Trophoblast cell (in vitro differentiated cells and primary cell): ENCODE data around the gene KCNAB1.

Source experiments
- DNase-seq, 2 donors: peaks; one replicate each; pipeline ENCODE4 v3.0.0-alpha.2; 2016
- H2AFZ ChIP-seq: 2 replicates; pipeline ENCODE4 v1.6.1; 2013; ENCODE audit warnings: low read length, moderate library complexity, mild to moderate bottlenecking; ENCODE audit not compliant: insufficient read depth, poor library complexity
- H2AK5ac ChIP-seq: 2 replicates; pipeline ENCODE4 v1.6.1; 2013; ENCODE audit warnings: mild to moderate bottlenecking, low read length
- H2BK120ac ChIP-seq: 2 replicates; pipeline ENCODE4 v1.6.1; 2013; ENCODE audit warnings: low read length, mild to moderate bottlenecking, moderate library complexity; ENCODE audit not compliant: insufficient read depth, poor library complexity
- H2BK12ac ChIP-seq: 2 replicates; pipeline ENCODE4 v1.6.1; 2013; ENCODE audit warnings: mild to moderate bottlenecking, low read length, moderate library complexity
- H2BK5ac ChIP-seq: 2 replicates; pipeline ENCODE4 v1.6.1; 2013; ENCODE audit warnings: low read length, low read depth, moderate library complexity, mild to moderate bottlenecking; ENCODE audit not compliant: poor library complexity
- H3K14ac ChIP-seq: 2 replicates; pipeline ENCODE4 v1.6.1; 2013; ENCODE audit warnings: mild to moderate bottlenecking, low read length
- H3K18ac ChIP-seq: 2 replicates; pipeline ENCODE4 v1.6.1; 2013; ENCODE audit warnings: mild to moderate bottlenecking, low read length
- H3K23ac ChIP-seq: 2 replicates; pipeline ENCODE4 v1.6.1; 2013; ENCODE audit warnings: low read length
- H3K27ac ChIP-seq: 2 replicates; pipeline ENCODE4 v1.5.1; 2013; ENCODE audit warnings: low read depth, mild to moderate bottlenecking, inconsistent platforms, low read length, moderate library complexity
- H3K27me3 ChIP-seq: 2 replicates; pipeline ENCODE4 v1.6.1; 2013; ENCODE audit warnings: inconsistent platforms, mild to moderate bottlenecking, low read length, moderate library complexity; ENCODE audit not compliant: insufficient read depth
- H3K36me3 ChIP-seq, 2 experiments: 1 replicate in 1 of 2; 2 replicates in 1 of 2; pipeline ENCODE4 v1.6.1; 2013; ENCODE audit warnings: low read length in 2 of 2, mild to moderate bottlenecking in 2 of 2, moderate library complexity in 1 of 2; ENCODE audit not compliant: insufficient read depth in 2 of 2, control insufficient read depth in 1 of 2
- H3K4ac ChIP-seq: 2 replicates; pipeline ENCODE4 v1.6.1; 2013; ENCODE audit warnings: low read depth, mild to moderate bottlenecking, low read length, moderate library complexity
- H3K4me1 ChIP-seq, 2 experiments: 1 replicate in 1 of 2; 2 replicates in 1 of 2; pipeline ENCODE4 v1.6.1; 2013; ENCODE audit warnings: low read length in 2 of 2, mild to moderate bottlenecking in 2 of 2, moderate library complexity in 1 of 2; ENCODE audit not compliant: insufficient read depth in 2 of 2, control insufficient read depth in 1 of 2
- H3K4me2 ChIP-seq: 2 replicates; pipeline ENCODE4 v1.6.1; 2013; ENCODE audit warnings: inconsistent platforms, mild to moderate bottlenecking, low read length, moderate library complexity
- H3K4me3 ChIP-seq: 2 replicates; pipeline ENCODE4 v1.5.1; 2013; ENCODE audit warnings: mild to moderate bottlenecking, low read depth, low read length, inconsistent platforms
- H3K79me1 ChIP-seq: one replicate; pipeline ENCODE4 v1.6.1; 2013; ENCODE audit warnings: low read length
- H3K79me2 ChIP-seq: 2 replicates; pipeline ENCODE4 v1.6.1; 2013; ENCODE audit warnings: low read length, mild to moderate bottlenecking; ENCODE audit not compliant: control insufficient read depth, insufficient read depth, poor library complexity
- H3K9ac ChIP-seq: 2 replicates; pipeline ENCODE4 v1.6.1; 2013; ENCODE audit warnings: mild to moderate bottlenecking, low read length
- H3K9me3 ChIP-seq: 2 replicates; pipeline ENCODE4 v1.6.1; 2013; ENCODE audit warnings: low read depth, mild to moderate bottlenecking, control low read depth, inconsistent platforms, low read length; ENCODE audit not compliant: insufficient read depth
- H4K12ac ChIP-seq: 2 replicates; pipeline ENCODE4 v1.6.1; 2013; ENCODE audit warnings: low read depth, mild to moderate bottlenecking, low read length, moderate library complexity
- H4K8ac ChIP-seq: 2 replicates; pipeline ENCODE4 v1.6.1; 2013; ENCODE audit warnings: low read depth, mild to moderate bottlenecking, low read length, moderate library complexity
- H4K91ac ChIP-seq: one replicate; pipeline ENCODE4 v1.6.1; 2013; ENCODE audit warnings: low read depth, mild to moderate bottlenecking, low read length, moderate library complexity
- WGBS: extraction: QIAGEN DNeasy Blood & Tissue Kit; methylation state at CpG from one replicate; pipeline ENCODE4 v1.1.7; 2013; ENCODE audit warnings: missing lambda C conversion rate; ENCODE audit not compliant: insufficient read length, insufficient coverage; ENCODE audit errors: extremely low coverage; 5-methylcytosine and 5-hydroxymethylcytosine counted together

Gene KCNAB1

DNA sequence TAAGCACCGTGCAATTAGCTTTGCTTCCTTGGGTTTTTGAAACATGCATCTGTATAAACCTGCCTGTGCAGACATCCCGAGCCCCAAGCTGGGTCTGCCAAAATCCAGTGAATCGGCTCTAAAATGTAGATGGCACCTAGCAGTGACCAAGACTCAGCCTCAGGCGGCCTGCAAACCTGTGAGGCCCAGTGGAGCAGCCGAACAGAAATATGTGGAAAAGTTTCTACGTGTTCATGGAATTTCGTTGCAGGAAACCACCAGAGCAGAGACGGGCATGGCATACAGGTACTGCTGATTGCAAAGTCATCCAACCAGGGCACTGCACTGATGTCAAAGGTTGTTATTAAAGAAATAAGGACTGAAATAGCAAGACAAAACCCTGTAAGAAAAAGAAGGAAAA lies 22.8 kb downstream of the KCNAB1 start:
- Histone ChIP-seq H2AK5ac (no peak overlapping the region), H3K4me3 (no peak overlapping the region), H2AFZ (no peak overlapping the region), H3K18ac (no peak overlapping the region), H3K79me1 (no peaks in the 10 kb centered on the region), H3K27me3 (no peaks in the 10 kb centered on the region), H3K27ac (no peak overlapping the region), H3K36me3 (no peaks in the 10 kb centered on the region), H3K9ac (no peak overlapping the region), H2BK120ac (no peak overlapping the region), H3K23ac (no peak overlapping the region), H4K8ac (no peak overlapping the region), H3K4ac (no peak overlapping the region), H3K4me2 (no peak overlapping the region), H2BK5ac (no peak overlapping the region), H3K9me3 (no peaks in the 10 kb centered on the region), H4K91ac (no peak overlapping the region), H4K12ac (no peak overlapping the region), H3K14ac (no peak overlapping the region), H2BK12ac (no peak overlapping the region), H3K79me2 (no peaks in the 10 kb centered on the region), H3K4me1 (no peaks in the 10 kb centered on the region)
- no CpG with 5 or more reads among the region's 8 CpGs for WGBS
- peak; percentile 75 to 78 for DNase-seq

GRCh38 chr3:156144060-156144459 lies 23.7 kb downstream of the KCNAB1 start:
- H3K79me2 ChIP-seq = no peaks in the 10 kb centered on the region
- no peaks in the 10 kb centered on the region for H3K27me3 ChIP-seq
- no peaks in the 10 kb centered on the region for H3K79me1 ChIP-seq
- H2BK12ac ChIP-seq = no peak overlapping the region
- H3K9me3 ChIP-seq = no peaks in the 10 kb centered on the region
- no peaks in the 10 kb centered on the region for H3K36me3 ChIP-seq
- H2BK120ac ChIP-seq = no peak overlapping the region
- H3K4ac ChIP-seq = no peak overlapping the region
- no CpG with 5 or more reads among the region's 2 CpGs for WGBS
- H2AFZ ChIP-seq = no peak overlapping the region
- no peak overlapping the region for H4K12ac ChIP-seq
- no peak overlapping the region for H3K14ac ChIP-seq
- no peak overlapping the region for H3K18ac ChIP-seq
- H3K27ac ChIP-seq = no peak overlapping the region
- no peak overlapping the region for H3K4me2 ChIP-seq
- no peak overlapping the region for H2AK5ac ChIP-seq
- H4K8ac ChIP-seq = no peak overlapping the region
- H4K91ac ChIP-seq = no peak overlapping the region
- no peak overlapping the region for H3K23ac ChIP-seq
- no peak overlapping the region for H2BK5ac ChIP-seq
- DNase-seq = no peak
- no peak overlapping the region for H3K9ac ChIP-seq
- H3K4me3 ChIP-seq = no peak overlapping the region
- H3K4me1 ChIP-seq = no peaks in the 10 kb centered on the region

DNA sequence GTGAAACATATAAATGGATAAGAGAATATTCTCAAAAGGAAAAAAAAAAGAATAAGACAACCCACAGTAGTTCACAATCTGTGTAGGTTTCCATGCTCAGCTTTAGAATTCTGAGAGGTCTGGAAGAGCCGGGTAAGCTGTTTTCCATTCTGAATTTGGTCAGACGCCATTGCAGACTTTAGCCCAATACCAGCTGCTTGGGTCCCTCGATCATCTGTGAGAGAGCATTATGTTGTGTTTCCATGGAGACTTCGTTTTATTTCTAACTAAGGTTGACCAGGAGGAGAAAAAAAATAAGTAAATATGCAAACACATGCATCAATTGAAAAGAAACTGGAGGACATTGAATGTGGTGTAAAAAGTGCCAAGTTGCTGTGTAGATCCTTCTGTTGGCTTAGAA lies 25.5 kb downstream of the KCNAB1 start:
- H2BK120ac ChIP-seq = no peak overlapping the region
- H3K4ac ChIP-seq = no peak overlapping the region
- no peak overlapping the region for H3K18ac ChIP-seq
- H3K4me2 ChIP-seq = no peak overlapping the region
- no peaks in the 10 kb centered on the region for H3K79me1 ChIP-seq
- H2AFZ ChIP-seq = no peak overlapping the region
- no peak overlapping the region for H3K14ac ChIP-seq
- H3K27me3 ChIP-seq = no peaks in the 10 kb centered on the region
- H2BK5ac ChIP-seq = no peak overlapping the region
- H2BK12ac ChIP-seq = no peak overlapping the region
- no peak overlapping the region for H2AK5ac ChIP-seq
- no peak overlapping the region for H4K12ac ChIP-seq
- H3K27ac ChIP-seq = no peak overlapping the region
- H3K4me1 ChIP-seq = no peaks in the 10 kb centered on the region
- H3K36me3 ChIP-seq = no peaks in the 10 kb centered on the region
- H3K23ac ChIP-seq = no peak overlapping the region
- no peak overlapping the region for H3K9ac ChIP-seq
- H4K8ac ChIP-seq = no peak overlapping the region
- DNase-seq = no peak
- no peak overlapping the region for H3K4me3 ChIP-seq
- H3K79me2 ChIP-seq = no peaks in the 10 kb centered on the region
- H4K91ac ChIP-seq = no peak overlapping the region
- no peaks in the 10 kb centered on the region for H3K9me3 ChIP-seq
- no CpG with 5 or more reads among the region's 4 CpGs for WGBS

- DNase-seq = no peak
Measured at GRCh38 chr3:156148345-156148945, 28.1 kb downstream of the KCNAB1 start.

More at GRCh38 chr3:156148345-156148945, 28.1 kb downstream of the KCNAB1 start:
- no peak overlapping the region for H2AK5ac ChIP-seq
- H2AFZ ChIP-seq = no peak overlapping the region
- H3K14ac ChIP-seq = no peak overlapping the region
- H3K9ac ChIP-seq = no peak overlapping the region
- H3K9me3 ChIP-seq = no peaks in the 10 kb centered on the region
- H3K36me3 ChIP-seq = no peaks in the 10 kb centered on the region
- H3K79me2 ChIP-seq = no peaks in the 10 kb centered on the region
- no peak overlapping the region for H3K27ac ChIP-seq
- no peak overlapping the region for H3K4me3 ChIP-seq
- H4K91ac ChIP-seq = no peak overlapping the region
- no peak overlapping the region for H3K18ac ChIP-seq
- no peaks in the 10 kb centered on the region for H3K4me1 ChIP-seq
- no peak overlapping the region for H2BK12ac ChIP-seq
- no peak overlapping the region for H4K8ac ChIP-seq
- H3K79me1 ChIP-seq = no peaks in the 10 kb centered on the region
- H4K12ac ChIP-seq = no peak overlapping the region
- H3K4me2 ChIP-seq = no peak overlapping the region
- no peak overlapping the region for H3K4ac ChIP-seq
- no peak overlapping the region for H2BK120ac ChIP-seq
- H2BK5ac ChIP-seq = no peak overlapping the region
- H3K23ac ChIP-seq = no peak overlapping the region
- no peaks in the 10 kb centered on the region for H3K27me3 ChIP-seq
